GM04504 (cell line): ENCODE measurements around the gene CDKAL1.

Experiments used
- DNase-seq: peaks from one replicate; pipeline ENCODE4 v3.0.0-alpha.2; 2012; ENCODE audit warnings: low read depth

The CDKAL1 gene

GRCh38 chr6:21256197-21256596 is 721.9 kb downstream of the CDKAL1 start:
- DNase-seq, result no peak

- no peak for DNase-seq
Measured at GRCh38 chr6:21257125-21257524, 722.9 kb downstream of the CDKAL1 start.

GRCh38 chr6:21258665-21259064 is 724.4 kb downstream of the CDKAL1 start:
- no peak for DNase-seq

GRCh38 chr6:21259660-21260059 is 725.4 kb downstream of the CDKAL1 start:
- DNase-seq, result no peak

GRCh38 chr6:21262504-21262903 is 728.2 kb downstream of the CDKAL1 start:
- DNase-seq, result no peak

GRCh38 chr6:21263531-21264287 is 729.5 kb downstream of the CDKAL1 start:
- DNase-seq, result no peak

GRCh38 chr6:21264288-21265033 is 730.2 kb downstream of the CDKAL1 start:
- DNase-seq, result no peak

GRCh38 chr6:21265034-21265729 is 730.9 kb downstream of the CDKAL1 start:
- DNase-seq, result no peak

GRCh38 chr6:21265730-21266044 is 731.4 kb downstream of the CDKAL1 start:
- DNase-seq, result no peak

GRCh38 chr6:21270636-21271201 is 736.5 kb downstream of the CDKAL1 start:
- DNase-seq, result no peak

- DNase-seq, result no peak
Measured at GRCh38 chr6:21271428-21272155, 737.3 kb downstream of the CDKAL1 start.

GRCh38 chr6:21273451-21273850 is 739.2 kb downstream of the CDKAL1 start:
- DNase-seq, result no peak

- no peak for DNase-seq
Measured at GRCh38 chr6:21274851-21275250, 740.6 kb downstream of the CDKAL1 start.

GRCh38 chr6:21277601-21278374 is 743.5 kb downstream of the CDKAL1 start:
- DNase-seq, result no peak

GRCh38 chr6:21278375-21278745 is 744.1 kb downstream of the CDKAL1 start:
- DNase-seq, result no peak

GRCh38 chr6:21279619-21280018 is 745.4 kb downstream of the CDKAL1 start:
- DNase-seq, result no peak

- no peak for DNase-seq
Measured at GRCh38 chr6:21281366-21281765, 747.1 kb downstream of the CDKAL1 start.
